T-helper 1 cell (primary cell): Measurements from ENCODE around the gene NOP10.

Experiments used
- DNase-seq, 5 donors: peaks; one replicate each; pipeline ENCODE4 v3.0.0-alpha.2; 2012 to 2020

Gene NOP10

GRCh38 chr15:34330279-34330678 is 12.7 kb downstream of the NOP10 start:
- DNase-seq: no peak

GRCh38 chr15:34329006-34329405 is 13.9 kb downstream of the NOP10 start:
- DNase-seq: no peak

GRCh38 chr15:34327906-34328305 is 15.0 kb downstream of the NOP10 start:
- DNase-seq: no peak

- DNase-seq: no peak
Measured at GRCh38 chr15:34325368-34325767, 17.6 kb downstream of the NOP10 start.

- DNase-seq: no peak
Measured at GRCh38 chr15:34324933-34325332, 18.0 kb downstream of the NOP10 start.

GRCh38 chr15:34323217-34323616 is 19.7 kb downstream of the NOP10 start:
- DNase-seq: no peak

GRCh38 chr15:34318277-34319079 is 24.5 kb downstream of the NOP10 start:
- DNase-seq: peak in 1 of 5 donors; percentile 26

GRCh38 chr15:34314491-34315490 is 28.1 kb downstream of the NOP10 start:
- DNase-seq: no peak

GRCh38 chr15:34311563-34311962 is 31.4 kb downstream of the NOP10 start:
- DNase-seq: no peak

GRCh38 chr15:34304613-34305012 is 38.3 kb downstream of the NOP10 start:
- no peak for DNase-seq

- DNase-seq: no peak
Measured at GRCh38 chr15:34301058-34301457, 41.9 kb downstream of the NOP10 start.

GRCh38 chr15:34297059-34297458 is 45.9 kb downstream of the NOP10 start:
- DNase-seq: no peak

GRCh38 chr15:34292621-34293020 is 50.3 kb downstream of the NOP10 start:
- DNase-seq: no peak
